ENCODE results near the gene TFCP2. TPM values are rescaled to one million over a fixed set of nuclear protein-coding genes. Genes with fewer than 3 reads are reported as not detected.
"Not testable (repeated sequence)": the region's sequence is repeated elsewhere in the genome, so short reads cannot be mapped to it uniquely, and the experiment has no call there.

Gene TFCP2
- polyA plus RNA-seq, 3 donors = 7.2 to 11.5 (median 11.4) TPM

GRCh38 chr12:51103977-51104376, 69.0 kb downstream of the TFCP2 start:
- no peak overlapping the region for H3K27ac ChIP-seq (ENCODE audit: low read depth, low read length)

GRCh38 chr12:51098611-51099010, 74.3 kb downstream of the TFCP2 start:
- 80 to 93% (median 87%) methylated on average over 1 of the region's 1 CpG for WGBS, 3 donors
- H3K27ac ChIP-seq (ENCODE audit: low read depth, low read length) = no peak overlapping the region

- WGBS, 3 donors = 90 to 93% (median 92%) methylated on average over 10 of the region's 10 CpGs
- no peak overlapping the region for H3K27ac ChIP-seq (ENCODE audit: low read depth, low read length)
These were observed 82.2 kb downstream of the TFCP2 start for GRCh38 chr12:51090705-51091229.

GRCh38 chr12:51087818-51088217, 85.1 kb downstream of the TFCP2 start:
- H3K27ac ChIP-seq (ENCODE audit: low read depth, low read length) = no peak overlapping the region
- WGBS, 3 donors = 91 to 97% (median 95%) methylated on average over 3 of the region's 3 CpGs

- 88 to 93% (median 90%) methylated on average over 10 of the region's 10 CpGs for WGBS, 3 donors
- no peak overlapping the region for H3K27ac ChIP-seq (ENCODE audit: low read depth, low read length)
These were observed 86.0 kb downstream of the TFCP2 start for GRCh38 chr12:51086933-51087332.

GRCh38 chr12:51085757-51086156, 87.2 kb downstream of the TFCP2 start:
- 51 to 62% (median 62%) methylated on average over 3 of the region's 3 CpGs for WGBS, 3 donors
- no peak overlapping the region for H3K27ac ChIP-seq (ENCODE audit: low read depth, low read length)

- WGBS, 3 donors = 0 to 1% (median 0%) methylated on average over 70 to 74 of the region's 74 CpGs
- H3K27ac ChIP-seq (ENCODE audit: low read depth, low read length) = peak within 1 kb of the TSS; percentile 38
These were observed 89.7 kb downstream of the TFCP2 start, which contains the start of gene CSRNP2 for GRCh38 chr12:51083126-51083833. Gene CSRNP2 (minus strand): TSS chr12:51083596. CDS start chr12:51076561, 7,035 bp downstream.

GRCh38 chr12:51082561-51083125, 90.3 kb downstream of the TFCP2 start:
- peak overlapping the region; percentile 38 for H3K27ac ChIP-seq (ENCODE audit: low read depth, low read length)
- 3 to 4% (median 3%) methylated on average over 18 of the region's 18 CpGs for WGBS, 3 donors

- no peak overlapping the region for H3K27ac ChIP-seq (ENCODE audit: low read depth, low read length)
- WGBS, 3 donors = 58 to 87% (median 75%) methylated on average over 1 of the region's 1 CpG
These were observed 91.5 kb downstream of the TFCP2 start for GRCh38 chr12:51081421-51081820.

- 74 to 77% (median 75%) methylated on average over 4 of the region's 4 CpGs for WGBS, 3 donors
- H3K27ac ChIP-seq (ENCODE audit: low read depth, low read length) = no peak overlapping the region
These were observed 92.8 kb downstream of the TFCP2 start for GRCh38 chr12:51080136-51080535.

- WGBS, 3 donors = 94 to 98% (median 95%) methylated on average over 6 of the region's 6 CpGs
- H3K27ac ChIP-seq (ENCODE audit: low read depth, low read length) = not testable (repeated sequence)
These were observed 94.1 kb downstream of the TFCP2 start for GRCh38 chr12:51078866-51079265.

GRCh38 chr12:51078346-51078745, 94.6 kb downstream of the TFCP2 start:
- not testable (repeated sequence) for H3K27ac ChIP-seq (ENCODE audit: low read depth, low read length)
- WGBS, 3 donors = 58 to 84% (median 74%) methylated on average over 5 of the region's 5 CpGs

- WGBS, 3 donors = 54 to 76% (median 59%) methylated on average over 5 of the region's 5 CpGs
- H3K27ac ChIP-seq (ENCODE audit: low read depth, low read length) = no peak overlapping the region
These were observed 95.0 kb downstream of the TFCP2 start for GRCh38 chr12:51077930-51078329.

GRCh38 chr12:51076236-51076930, 96.6 kb downstream of the TFCP2 start:
- no peak overlapping the region for H3K27ac ChIP-seq (ENCODE audit: low read depth, low read length)
- WGBS, 3 donors = 71 to 91% (median 76%) methylated on average over 10 of the region's 10 CpGs

- 81 to 93% (median 90%) methylated on average over 5 of the region's 5 CpGs for WGBS, 3 donors
- no peak overlapping the region for H3K27ac ChIP-seq (ENCODE audit: low read depth, low read length)
These were observed 97.5 kb downstream of the TFCP2 start for GRCh38 chr12:51075390-51075789.

- H3K27ac ChIP-seq (ENCODE audit: low read depth, low read length) = no peak overlapping the region
- 38 to 91% (median 85%) methylated on average over 2 of the region's 2 CpGs for WGBS, 3 donors
These were observed 101.3 kb downstream of the TFCP2 start for GRCh38 chr12:51071663-51072062.

GRCh38 chr12:51070004-51070403, 102.9 kb downstream of the TFCP2 start:
- WGBS, 3 donors = 60 to 79% (median 76%) methylated on average over 3 of the region's 3 CpGs
- no peak overlapping the region for H3K27ac ChIP-seq (ENCODE audit: low read depth, low read length)

- WGBS, 3 donors = 79 to 88% (median 85%) methylated on average over 7 of the region's 7 CpGs
- H3K27ac ChIP-seq (ENCODE audit: low read depth, low read length) = no peak overlapping the region
These were observed 105.2 kb downstream of the TFCP2 start for GRCh38 chr12:51067771-51068170.

GRCh38 chr12:51067229-51067628, 105.7 kb downstream of the TFCP2 start:
- 84 to 95% (median 95%) methylated on average over 4 of the region's 4 CpGs for WGBS, 3 donors
- H3K27ac ChIP-seq (ENCODE audit: low read depth, low read length) = no peak overlapping the region

Measured in adipose tissue (tissue), 3 donors.